Embryonic facial prominence (tissue), 1 donor: ENCODE results near the gene LRRC51.
A peak's percentile ranks its signal among the peaks of the same experiment; 100 is the strongest.
"Not testable (repeated sequence)": the region's sequence is repeated elsewhere in the genome, so short reads cannot be mapped to it uniquely, and the experiment has no call there.

Experiments
- DNase-seq: peaks from one replicate; pipeline ENCODE4 v3.0.0-alpha.2; 2016; ENCODE audit errors: extremely low spot score

Gene LRRC51

DNA sequence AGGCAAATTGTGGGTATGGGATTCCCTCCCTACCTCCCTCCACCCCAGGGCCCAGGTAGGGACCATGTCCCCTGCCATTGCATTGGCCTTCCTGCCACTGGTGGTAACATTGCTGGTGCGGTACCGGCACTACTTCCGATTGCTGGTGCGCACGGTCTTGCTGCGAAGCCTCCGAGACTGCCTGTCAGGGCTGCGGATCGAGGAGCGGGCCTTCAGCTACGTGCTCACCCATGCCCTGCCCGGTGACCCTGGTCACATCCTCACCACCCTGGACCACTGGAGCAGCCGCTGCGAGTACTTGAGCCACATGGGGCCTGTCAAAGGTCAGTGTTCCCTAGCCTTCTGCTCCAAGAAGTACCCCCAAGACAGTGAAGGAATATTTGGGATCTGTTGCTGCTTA lies 25.2 kb downstream of the LRRC51 start, which contains the start of gene TOMT:
Gene TOMT (plus strand): TSS at position 37 of the 400 bp plus-strand sequence. CDS start 28 bp downstream, at position 65.
- DNase-seq: no peak

DNA sequence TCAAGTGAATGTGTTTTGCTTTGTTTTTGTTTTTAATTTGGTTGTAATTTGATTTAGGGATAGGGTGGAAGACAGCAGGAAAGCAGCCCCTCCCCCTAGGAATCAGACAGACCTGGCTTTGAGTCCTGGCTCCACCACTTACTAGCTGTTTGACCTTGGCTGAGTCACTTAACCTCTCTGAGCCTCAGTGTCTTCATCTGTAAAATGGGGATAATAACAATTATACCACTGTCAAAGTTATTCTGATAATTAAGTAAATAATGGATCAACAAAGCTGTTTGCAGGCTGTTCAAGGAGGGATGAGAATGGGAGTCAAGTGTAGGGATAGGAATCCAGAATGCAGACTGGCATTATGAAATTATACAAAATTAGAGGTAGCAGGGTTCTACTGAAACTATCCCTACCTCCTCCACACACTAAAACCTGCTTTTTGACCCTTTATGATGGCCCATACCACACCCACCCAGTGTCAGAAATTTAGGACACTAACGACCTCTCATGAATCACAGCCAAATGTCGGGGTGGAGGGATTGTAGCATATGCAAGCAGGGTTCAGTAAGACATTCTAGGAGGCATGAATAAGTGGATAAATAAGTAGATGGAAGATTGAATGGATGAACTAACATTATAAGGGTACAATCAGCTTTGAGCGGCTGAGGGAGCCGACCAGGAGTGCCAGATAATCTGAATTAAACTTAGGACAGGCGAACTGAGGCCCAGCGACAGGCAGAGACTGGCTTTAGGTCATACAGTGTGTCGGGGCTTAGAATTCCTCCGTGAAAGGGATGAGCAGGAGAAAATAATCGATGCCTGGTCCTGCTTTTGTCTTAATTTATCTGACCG lies 30.9 kb downstream of the LRRC51 start:
- no peak for DNase-seq

DNA sequence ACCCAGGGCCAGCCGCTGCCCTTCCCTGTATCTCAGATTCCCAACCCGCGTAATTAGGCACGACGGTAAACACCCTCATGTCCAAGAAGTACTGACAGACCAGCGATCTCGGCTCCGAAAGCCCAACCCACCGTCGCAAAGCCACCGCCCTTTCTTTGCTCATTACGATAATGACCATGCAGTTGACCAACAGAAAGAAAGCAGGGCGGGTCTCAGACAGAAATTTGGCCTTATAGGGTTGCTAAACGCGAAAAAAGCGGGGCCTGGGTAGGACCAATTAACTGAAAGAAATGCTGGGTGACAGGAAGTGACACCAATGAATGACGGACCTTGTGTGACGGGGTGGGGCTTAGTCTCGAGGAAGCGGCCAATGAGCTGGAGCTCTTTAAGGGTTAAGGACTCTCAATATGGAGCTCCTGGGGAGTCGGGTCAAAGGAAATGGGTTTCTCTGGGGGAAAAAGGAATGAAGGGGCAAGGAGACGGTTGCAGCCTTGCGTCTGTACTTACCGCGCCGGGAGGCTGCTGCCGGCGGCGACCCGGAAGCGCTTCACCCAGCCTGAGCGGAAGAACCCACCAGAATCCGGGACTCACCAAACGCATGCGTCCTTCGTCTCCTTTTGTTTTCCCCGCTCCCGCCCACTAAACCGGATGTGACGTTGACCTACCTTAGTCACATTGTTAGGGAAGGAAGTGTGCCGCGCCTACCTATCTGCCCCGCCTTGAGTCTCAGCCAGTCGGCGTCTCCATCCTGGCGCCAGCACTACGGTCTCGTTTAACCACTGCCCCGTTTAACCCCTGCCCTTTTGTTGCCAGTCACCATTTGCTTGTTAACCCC lies 31.7 kb downstream of the LRRC51 start, which contains the start of gene ANAPC15:
Gene ANAPC15 (minus strand): TSS at position 553 of the 835 bp plus-strand sequence. CDS start 1,419 bp downstream, outside the sequence.
- DNase-seq: peak; percentile 100

DNA sequence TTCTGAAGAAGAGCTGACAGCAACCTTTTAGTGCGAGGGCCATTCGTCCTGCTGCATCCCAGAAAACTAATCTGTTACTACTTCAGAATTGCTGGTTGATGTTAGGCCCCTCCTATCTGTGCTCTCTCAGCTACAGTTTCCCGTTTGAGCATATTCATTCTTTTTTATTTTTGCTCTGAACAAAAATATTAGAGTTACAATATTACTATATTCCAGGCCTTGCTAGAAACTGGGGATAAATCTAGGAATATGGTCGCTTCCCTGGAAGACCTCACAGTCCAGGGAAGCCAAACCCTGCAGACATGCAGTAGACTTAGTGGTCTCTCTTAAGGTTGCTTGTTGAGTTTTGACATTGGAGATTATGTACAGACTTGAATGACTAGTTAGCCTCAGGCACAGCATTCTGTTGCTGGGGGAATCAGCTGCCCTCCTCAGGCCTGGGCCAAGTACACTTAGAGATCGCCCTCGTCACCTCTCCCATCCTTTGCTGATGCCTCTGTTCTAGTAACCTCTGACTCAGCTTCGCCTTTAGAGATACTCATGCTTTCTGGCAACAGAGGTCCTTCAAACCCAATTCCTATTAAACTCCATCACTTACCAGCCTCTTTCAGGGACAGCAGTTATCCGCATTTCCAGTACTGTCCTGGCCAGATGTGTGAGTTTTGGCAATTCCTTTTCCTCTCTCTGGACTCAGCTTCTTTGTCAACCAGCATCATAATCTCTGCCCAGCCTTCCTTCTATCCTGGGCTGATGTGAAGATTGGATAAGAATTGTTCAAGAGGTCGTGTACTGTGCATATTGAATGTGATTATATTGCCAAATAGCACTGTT lies 32.5 kb downstream of the LRRC51 start:
- DNase-seq: no peak

DNA sequence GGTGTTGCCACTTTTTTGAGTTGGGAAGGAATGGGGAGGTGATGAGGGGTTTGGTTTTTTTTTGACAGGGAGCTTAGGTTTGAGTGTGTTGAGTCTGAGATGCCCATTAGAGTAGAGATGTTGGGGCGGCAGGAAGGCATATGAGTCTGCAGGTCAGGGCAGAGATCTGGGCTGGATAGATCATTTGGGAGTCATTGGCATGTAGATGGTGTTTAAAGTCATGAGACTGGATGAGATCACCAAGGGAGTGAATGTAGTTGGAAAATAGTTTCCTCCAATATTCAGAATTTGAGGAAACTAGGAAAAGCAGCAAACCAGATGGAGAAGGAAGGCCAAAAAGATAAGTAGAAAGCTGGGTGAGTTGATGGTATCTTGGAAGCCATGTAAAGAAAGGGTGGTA lies 33.9 kb downstream of the LRRC51 start:
- DNase-seq: no peak

DNA sequence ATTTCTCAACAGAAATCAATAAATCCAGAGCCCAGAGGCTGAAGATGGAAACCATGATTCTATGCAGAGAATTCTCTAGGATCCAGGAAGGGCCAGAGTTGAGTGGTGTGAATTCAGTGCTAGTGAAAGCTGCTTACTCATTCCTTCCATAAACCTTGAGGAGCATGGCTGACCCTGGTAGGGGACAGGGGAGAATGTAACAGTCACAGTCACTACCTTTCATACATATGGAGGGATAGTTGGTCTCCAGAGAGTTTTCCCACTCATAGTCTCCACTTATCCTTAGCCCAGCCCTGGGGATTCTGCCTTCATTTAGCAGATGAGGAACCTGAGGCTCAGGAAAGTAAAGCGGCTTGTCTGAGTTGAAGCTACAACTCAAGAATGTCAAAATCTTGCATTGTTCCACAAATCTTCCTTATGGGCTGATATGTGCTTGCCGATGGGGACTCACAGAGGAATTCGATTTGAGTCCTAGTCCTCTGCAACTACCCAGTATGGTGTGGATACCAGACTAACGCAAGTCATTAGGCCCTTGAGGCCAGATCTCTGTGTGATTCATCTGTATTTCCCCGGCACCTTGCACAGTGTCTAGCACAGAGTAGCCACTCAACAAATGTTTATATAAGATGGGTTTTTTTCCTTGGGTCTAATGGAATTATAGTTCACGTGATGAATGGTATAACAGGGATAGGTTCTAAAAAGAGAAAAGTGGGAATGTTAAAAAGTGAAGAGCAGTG lies 35.5 kb downstream of the LRRC51 start:
- no peak for DNase-seq

DNA sequence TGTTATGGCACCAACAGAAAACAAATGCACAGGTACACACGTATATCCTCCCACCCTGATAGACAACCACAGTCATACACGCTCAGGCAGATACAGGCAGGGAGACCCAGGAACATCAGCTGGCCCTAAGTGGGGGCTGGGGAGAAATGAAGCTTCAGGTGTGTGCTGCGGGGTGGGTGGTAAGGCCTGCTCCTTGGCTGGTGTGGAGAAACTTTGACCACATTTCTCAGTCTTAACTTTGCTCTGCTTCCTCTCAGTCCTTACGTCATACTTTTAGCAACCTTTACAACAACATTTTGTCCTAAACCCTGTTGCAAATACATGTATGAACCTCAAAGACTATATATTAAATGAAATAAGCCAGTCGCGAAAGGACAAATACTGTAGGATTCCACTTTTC lies 38.5 kb downstream of the LRRC51 start:
- DNase-seq: no peak

DNA sequence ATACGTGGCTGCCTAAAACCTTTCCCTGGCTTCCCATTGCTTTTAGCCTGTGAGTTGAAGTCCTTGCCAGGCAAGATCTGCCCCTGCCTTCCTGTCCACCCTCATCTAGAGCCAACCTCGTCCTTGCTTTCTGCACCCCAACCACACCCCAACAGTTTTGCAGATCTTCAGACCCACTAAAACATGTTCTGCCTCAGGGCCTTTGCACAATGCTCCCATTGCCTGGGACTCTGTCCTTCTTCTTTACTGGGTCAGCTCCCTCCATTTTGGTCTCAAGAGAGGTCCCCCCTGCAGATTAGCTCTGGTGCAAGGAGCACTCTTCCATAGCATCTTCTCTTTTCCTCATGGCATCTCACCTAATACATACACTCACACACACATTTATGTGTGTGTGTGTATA lies 40.3 kb downstream of the LRRC51 start:
- DNase-seq: no peak

DNA sequence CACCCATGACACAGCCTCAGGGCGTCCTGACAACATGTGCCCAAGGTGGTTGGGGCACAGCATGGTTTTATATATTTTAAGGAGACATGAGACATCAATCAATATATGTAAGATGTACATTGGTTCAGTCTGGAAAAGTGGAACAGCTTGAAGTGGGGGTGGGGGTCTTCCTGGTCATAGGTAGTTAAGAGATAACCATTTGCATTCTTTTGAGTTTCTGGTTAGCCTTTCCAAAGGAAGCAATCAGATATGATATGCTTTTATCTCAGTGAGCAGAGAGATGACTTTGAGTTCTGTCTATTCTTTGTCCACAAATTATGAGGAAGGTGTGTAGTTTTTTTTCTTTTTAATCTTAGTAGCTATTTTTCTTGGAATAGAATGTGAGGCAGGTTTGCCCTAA lies 42.0 kb downstream of the LRRC51 start:
- no peak for DNase-seq

DNA sequence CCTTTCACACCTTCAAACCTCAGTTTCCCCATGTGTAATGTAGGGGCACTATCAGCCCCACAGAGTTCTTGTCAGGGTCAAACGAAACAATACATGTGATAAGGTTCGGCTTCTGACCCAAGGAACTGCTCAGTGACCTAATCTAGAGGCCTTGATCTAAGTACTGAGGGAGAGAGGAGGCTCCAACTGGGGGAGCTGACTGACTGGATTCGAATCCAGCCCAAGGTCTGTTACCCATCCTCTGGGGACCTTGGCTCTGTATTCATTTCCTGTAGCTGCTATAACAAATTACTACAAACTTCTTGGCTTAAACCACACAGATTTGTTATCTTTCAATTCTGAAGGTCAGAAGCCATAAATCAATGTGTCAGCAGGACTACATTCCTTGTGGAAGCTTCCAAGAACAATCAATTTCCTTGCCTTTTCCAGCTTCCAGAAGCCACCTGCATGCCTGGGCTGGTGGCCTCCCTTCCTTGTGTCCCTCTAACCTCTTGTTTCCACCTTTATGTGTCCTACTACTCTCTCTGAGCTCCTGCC lies 42.5 kb downstream of the LRRC51 start:
- no peak for DNase-seq

DNA sequence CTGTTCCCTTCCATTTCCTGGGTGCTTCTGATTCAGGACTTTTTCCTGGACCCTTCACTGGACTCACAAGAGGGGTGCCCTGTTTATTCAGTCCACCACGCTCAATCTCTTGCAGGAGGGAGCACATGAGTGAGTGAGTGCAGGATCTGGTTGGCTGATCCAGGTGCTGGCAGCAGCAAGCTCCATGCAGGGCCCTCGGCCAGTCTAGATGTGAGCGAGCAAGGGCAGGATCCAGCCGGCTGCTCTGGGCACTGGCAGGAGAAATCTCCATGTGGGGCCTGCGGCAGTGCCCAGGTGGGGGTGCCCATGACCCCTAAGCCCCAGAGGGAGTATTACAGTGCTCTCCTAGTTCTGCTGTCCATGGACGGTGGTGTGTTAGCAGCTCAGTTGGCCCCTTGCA lies 43.4 kb downstream of the LRRC51 start:
- DNase-seq: no peak

DNA sequence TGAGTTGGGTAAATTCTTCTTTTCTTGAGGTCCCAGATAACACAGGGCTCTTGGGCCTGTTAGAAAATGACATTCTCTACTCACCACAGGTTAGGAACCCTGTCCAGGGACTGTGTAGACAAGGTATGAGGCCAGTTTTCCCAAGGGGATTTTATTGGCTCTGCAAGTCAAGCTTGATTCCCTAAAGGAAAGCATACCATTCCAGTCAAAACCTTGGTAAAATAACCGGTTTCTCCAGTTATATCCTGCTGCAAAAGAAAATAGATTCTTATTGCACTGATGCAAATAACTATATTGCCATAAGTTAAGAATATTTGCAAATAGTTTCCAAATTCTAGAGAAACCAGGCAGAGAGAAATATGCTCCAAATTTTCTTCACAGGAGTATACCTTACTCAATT lies 45.3 kb downstream of the LRRC51 start:
- DNase-seq: no peak

DNA sequence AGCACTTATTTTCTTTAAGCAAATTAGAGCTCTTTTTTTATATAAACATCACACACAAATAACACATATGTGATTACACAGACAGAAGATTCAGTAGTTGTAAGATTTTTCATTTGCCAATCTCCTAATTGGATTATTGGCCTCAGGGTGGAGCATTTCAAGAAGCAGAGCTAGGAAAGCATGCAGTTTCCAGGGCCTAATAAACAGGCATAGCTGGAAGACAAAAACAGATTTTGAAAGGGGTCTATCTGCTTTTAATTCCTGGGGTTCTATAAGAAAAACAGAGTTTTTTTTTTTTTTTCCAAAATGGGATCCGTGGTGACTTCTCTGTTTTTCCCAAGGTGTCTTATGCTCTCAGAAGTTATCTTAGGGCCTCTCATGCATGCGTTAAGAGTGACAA lies 47.3 kb downstream of the LRRC51 start:
- no peak for DNase-seq

DNA sequence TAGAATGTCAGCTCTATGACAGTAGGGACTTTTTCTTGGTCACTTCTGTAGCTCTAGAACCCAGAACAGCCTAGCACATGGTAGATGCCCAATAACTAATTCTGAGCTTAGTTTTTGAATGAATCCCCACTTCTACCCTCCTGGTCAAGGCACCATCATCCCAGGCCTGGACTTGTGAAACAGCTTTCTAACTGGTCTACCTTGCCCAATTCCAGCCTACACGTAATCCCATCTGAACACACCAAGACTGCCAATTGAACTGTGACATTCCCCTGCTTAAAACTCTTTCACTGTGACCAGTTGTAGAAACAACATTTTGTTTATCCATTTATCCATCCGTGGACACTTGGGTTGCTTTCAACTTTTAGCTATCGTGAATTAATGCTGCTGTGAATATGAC lies 48.7 kb downstream of the LRRC51 start:
- no peak for DNase-seq

DNA sequence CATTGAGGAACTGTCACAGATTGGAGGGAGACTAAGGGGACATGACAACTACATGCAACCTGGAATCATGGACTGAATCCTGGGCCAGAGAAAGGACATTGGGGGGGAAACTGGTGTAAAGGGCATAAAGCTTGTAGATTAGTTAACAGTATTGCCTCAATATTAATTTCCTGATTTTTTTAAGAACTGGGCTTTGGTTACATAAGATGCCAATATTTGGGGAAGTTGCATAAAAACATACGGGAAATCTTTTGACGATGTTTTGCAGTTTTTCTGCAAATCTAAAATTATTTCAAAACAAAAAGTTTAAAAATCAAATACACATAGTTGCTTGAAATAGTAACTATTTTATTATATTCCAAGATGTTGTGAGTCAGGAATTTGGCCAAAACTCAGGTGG lies 52.0 kb downstream of the LRRC51 start:
- DNase-seq: no peak

DNA sequence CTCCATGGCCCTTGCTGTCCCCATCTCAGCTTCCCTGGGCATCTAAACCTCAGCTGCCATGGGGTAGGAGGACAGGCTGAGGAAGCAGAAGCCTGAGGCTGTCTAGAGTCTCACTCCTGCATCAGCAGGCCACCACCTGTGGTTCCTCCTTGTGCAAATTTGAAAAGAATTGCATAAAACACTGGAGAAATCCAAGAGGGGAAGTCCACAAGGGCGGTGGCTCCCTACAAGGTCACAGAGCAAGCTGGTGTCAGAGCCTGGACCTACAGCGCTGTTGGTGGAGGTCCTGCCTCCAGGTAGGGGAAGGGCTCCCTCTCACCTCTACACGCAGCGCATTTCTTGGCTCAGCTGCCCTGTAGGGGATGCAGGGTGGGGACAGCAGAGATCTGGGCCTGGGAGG lies 54.8 kb downstream of the LRRC51 start, which contains the start of gene FOLR3:
Gene FOLR3 (plus strand): TSS at position 253 of the 400 bp plus-strand sequence. CDS start 228 bp downstream, outside the sequence.
- DNase-seq: not testable (repeated sequence)

DNA sequence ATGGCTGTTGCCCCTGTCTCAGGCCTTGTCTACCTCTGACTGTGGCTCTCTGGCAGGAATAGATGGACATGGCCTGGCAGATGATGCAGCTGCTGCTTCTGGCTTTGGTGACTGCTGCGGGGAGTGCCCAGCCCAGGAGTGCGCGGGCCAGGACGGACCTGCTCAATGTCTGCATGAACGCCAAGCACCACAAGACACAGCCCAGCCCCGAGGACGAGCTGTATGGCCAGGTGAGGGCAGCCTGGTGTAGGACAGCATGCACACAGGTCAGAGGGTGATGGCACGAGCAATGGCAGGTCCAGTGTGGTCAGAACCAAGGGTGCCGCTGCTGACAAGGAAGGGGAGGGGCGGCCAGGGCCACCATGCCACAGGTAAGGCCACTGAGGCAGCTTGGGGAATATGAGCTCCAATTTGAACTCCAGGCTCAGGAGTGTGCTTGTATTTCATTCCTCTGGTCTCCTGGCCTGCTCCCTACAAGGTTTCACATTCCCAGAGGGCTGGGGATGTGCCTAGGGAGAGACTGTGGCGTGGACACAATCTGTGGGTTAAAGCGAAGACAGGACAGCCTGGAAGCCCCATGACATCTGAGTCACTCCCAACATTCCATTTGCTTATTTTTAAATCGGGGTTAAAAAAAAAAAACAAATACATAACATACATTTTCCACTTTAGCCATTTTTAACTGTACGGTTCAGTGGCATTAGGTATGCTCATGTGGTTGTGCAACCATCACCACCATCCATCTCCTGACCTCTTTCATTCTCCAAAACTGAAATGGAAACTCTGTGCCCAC lies 55.4 kb downstream of the LRRC51 start:
- DNase-seq: no peak

DNA sequence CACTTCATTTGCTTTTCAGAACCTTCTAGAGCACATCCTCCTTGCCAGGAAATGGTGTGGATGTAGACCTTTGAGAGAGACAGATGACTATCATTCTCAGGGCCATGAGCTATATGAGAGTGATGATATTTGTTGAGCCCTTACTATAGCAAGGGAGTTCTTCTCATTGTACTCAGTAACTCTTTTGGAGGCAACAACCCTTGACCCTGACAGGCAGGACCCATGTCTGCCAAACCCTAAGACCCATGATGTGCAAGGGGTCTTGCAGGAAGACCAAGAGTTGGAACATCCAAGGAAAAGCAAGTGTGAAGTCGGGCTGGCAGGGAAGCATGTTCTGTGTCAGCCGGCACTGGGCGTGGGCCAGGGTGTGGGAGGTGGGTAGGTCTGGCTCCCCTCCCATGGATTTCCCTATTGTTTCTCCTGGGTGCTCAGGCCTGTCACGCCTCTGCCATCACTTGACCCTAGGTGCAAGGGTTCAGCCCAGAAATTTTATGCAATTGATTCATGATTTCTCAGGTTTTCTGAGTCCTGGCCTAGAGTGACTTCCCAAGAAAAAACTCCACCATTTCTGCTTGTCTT lies 56.1 kb downstream of the LRRC51 start:
- no peak for DNase-seq

DNA sequence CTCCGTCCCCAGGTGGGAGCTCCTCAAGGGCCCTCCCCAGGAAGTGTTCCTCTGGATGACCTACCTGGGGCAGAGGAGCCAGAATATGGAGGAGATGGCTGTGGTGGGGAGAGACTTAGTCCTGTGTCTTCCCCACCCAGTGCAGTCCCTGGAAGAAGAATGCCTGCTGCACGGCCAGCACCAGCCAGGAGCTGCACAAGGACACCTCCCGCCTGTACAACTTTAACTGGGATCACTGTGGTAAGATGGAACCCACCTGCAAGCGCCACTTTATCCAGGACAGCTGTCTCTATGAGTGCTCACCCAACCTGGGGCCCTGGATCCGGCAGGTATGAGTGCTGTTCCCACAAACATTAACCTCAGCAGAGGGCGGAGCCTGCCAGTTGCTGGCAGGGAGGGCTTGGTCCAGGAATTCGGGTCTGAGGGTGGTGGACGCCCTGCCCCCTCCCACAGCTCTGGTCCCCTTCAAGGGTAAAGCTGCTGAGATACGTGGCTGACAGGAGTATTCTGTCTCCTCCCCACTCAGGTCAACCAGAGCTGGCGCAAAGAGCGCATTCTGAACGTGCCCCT lies 58.3 kb downstream of the LRRC51 start:
- no peak for DNase-seq
